CD4-positive, alpha-beta T cell treated with Interleukin-2 at 100 ng/mL for 4 hours (primary cell): ENCODE results near the gene PPFIA1.
A peak's percentile ranks its signal among the peaks of the same experiment; 100 is the strongest.

Source experiments
- DNase-seq: peaks from one replicate; pipeline ENCODE4 v3.0.0-alpha.2; 2020; ENCODE audit warnings: low spot score

PPFIA1 gene

DNA sequence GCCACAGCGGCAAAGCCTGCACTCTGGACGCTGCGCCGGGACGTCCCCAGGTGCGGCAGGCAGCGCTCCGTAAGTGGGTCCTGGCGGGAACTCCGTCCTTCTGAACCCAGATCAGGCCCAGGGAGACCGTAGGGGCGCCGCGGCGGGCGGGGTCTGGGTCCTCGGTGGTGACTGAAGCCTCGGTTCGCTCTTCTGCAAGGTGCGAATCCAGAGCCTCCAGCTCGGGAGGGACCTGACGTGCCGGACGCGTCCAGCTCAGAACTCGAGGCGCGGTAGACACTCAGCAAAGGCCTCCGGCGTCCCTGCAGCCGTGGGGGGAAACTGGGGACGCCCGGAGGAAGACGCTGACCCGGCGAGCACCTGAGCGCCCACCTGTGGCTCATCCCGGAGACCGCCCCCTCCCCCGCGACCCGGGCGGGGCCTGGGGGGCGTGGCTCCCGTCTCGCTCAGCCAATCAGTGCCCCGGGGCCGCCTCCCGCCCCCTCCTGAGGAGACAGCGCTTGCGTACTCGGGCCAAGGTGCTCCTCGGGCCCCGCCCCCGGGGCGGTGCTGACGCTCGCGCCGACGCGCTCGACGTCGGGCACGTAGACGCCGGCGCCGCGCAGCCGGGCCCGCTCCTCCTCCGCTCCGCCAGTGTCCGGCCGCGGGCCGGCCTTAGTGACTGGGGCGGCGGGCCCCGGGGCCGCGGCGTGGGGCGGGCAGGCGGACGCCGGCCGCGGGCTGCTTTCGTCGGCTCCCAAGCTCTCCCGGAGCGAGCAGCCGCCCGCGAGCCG, at the start of gene PPFIA1:
Gene PPFIA1 (plus strand): TSS at position 587 of the 773 bp plus-strand sequence. CDS start 1,483 bp downstream, outside the sequence.
- peak; percentile 95 for DNase-seq

DNA sequence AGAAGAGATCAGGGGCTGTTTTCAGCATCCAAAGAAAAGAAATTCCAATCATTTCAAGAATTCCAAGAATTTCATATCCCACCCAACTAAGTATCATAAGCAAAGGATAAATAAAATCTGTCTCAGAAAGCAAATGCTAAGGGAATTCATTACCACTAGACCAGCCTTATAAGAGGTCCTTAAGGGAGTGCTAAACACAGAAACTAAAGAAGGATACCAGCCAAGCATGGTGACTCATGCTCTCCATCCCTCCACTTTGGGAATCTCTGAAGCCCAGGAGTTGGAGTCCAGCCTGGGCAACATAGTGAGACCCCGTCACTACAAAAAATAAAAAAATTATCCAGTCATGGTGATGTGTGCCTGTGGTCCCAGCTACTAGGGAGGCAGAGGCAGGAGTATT, 49.6 kb upstream of the PPFIA1 start:
- DNase-seq: no peak

DNA sequence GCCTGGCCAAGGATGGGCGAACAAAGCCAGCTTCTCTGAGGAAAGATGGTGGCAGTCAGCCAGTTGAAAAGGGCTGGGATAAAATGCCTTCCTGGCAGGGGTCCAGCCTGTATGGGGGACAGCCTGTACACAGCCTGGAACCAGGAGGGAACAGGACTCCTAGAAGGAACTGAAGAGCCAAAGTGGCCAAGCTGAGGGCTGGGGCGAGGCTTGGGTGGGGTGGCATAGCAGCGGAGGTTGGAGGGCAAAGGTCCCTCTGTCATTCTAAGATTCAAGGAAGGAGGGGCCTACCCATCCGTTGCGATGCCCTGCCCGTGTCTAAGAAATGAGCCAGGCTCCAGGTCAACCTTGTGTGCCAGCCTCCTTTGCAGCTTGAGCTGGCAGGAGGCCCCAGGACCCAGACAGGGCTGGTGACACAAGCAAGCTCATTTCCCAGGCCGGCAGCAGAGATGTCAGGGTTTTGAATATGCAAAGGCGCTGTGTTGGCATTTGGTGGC, 44.8 kb upstream of the PPFIA1 start:
- DNase-seq: no peak

DNA sequence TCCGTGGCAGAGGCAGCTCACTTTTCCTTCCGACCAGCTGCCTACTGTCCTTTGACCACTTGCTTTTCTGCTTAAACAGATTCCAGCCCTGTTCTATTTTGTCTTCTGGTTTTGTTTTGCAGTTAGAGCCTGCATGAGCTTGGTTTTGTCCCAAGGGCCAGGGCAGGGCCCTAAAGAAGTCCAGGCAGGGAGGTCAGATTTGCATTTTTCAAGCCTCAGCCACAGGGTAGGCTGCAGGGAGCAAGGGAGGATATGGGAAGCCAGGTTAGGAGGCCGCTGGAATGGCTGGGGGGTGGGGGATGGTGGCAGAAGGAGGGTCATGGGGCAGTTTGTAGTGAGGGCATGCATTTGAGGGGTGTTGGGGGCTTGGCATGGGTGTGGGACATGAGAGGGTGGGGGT, 44.3 kb upstream of the PPFIA1 start:
- DNase-seq: no peak

DNA sequence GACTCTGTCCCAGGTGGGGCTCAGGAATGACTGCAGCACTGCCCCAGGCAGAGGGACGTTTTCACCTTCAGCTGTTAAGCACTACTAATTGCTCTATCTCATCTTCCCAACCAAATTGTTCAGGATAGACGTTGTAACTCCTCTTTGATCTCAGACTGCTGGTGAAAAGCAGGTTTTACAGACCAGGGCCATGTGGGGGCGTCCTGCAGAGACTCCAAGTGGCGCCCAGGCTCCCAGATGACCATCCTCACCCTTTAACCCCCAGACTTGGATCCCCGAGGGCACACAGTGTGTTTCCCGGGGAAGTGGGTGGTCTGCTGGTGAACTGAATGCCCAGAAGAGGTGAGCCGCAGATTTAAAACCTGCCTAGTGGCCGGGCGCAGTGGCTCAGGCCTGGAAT, 43.5 kb upstream of the PPFIA1 start:
- no peak for DNase-seq

DNA sequence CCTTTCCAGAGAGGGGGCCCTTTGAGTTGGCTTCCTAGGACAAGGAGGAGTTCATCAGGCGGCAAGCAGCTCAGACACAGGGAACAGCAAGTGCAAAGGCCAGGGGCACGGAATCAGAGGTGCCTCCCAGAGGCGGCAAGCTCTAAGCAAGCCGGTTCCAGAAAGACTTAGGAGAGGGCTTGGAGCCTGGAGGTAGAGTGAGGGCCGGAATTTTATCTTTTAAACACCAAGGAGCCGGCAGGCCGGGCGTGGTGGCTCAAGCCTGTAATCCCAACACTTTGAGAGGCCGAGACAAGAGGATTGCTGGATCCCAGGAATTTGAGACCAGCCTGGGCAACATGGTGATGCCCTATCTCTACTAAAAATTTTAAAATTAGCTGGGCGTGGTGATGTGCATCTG, 40.8 kb upstream of the PPFIA1 start:
- DNase-seq: no peak

DNA sequence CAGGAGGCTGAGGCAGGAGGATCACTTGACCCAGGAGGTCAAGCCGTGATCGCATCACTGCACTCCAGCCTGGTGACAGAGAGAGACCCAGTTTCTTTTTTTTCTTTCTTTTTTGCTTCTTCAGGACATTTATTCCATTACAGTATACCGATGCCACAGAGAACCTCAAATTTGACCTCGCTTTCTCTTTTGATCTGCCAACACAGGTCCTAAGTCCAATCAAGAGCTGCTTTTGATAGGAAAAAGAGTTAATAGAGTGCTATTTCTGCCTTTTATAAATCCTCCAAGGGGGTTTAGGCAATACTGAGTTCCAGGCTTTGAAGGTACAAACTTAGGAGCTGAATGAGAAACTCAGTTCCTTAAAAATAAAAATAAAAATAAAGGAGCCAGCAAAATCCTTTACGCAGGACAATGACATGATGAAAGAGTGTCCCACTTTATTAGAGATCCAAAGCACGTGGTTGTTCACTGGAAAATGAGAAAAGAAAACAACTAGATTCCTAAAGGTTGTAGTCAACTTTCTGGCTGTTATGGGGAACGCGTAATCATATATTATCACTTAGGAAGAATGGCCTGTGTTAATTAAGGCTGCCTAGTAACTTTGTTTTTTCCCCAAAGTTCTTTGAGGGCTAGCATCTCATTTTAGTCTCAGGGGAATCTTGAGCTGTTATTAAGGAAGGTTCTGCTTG, 40.2 kb upstream of the PPFIA1 start:
- no peak for DNase-seq

DNA sequence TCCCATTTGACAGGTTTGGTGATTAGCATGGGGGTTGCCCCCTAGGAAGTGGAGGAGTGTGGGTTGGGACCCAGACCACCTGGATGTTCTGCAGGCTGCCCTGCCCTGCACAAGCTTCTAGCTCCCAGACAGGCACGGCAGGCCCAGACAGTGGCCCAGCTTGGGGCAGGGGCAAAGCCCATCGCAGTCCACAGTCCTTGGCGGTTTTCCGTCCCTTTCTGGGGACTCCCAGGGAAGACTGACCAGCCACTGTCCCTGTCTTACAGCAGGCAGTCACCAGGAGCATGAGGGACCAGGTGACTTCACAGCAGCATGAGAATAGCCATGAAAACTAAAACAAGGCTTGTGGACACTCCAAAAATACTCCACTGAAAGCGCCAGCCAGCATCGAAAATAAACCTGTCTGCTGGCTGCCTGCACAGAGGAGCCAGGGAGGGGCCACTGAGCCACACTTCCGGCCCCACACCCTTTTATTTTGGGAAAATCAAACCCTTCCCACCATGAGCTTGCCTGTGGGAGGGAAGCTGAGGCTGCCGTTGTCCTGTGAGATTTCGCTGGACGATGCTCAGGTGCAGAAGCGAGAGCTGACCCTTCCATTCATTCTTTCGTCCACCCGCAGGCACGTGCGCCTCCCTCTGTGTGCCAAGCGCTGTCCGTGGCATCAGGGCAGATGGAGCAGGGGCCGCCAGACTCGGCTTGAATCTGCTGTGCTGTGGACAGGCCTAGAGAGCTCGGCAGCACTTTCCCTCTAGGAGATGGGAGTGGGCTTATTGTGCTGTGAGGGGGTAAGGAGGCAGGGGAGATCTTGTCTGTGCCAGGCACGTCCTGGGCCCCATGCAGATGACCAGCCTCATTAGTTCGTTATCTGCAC, 39.4 kb upstream of the PPFIA1 start:
- DNase-seq: no peak

DNA sequence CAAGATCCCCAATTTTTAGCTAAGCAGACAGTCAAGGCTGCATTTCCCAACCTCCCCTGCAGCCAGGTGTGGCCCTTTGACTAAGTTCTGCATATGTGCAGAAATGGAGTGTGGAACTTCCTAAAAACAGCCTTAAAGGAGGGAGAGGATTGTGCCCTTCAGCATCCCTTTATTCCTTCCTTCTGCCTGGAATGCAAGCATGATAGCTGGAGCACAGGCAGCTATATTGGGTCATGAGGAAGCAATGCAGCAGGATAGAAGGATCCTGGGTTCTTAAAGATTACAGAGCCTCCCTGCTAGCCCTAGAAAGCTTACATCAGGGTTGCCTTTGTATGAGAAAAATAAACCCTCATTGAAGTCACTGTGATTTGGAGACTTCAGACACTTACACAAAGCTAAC, 37.5 kb upstream of the PPFIA1 start:
- no peak for DNase-seq

DNA sequence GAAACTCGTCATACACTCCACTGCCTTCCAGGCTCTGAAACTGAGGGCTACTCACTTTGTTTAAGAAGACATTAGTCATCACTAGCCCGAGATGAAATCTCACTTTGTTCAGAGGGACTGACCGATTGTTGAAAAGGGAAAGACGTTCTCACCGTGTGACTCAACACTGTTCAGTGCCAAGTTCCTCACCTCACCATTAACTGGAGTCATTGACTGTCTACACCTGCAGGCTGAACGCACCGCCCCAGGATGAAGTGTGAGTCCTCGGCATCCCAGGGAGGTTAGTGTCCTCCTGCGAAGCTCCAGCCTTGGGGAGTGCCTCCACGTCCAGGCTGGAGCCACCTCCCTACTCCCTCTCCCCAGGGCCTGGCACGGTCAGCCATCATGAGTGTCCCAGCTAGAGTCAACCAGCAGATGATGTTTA, 37.0 kb upstream of the PPFIA1 start:
- DNase-seq: no peak

DNA sequence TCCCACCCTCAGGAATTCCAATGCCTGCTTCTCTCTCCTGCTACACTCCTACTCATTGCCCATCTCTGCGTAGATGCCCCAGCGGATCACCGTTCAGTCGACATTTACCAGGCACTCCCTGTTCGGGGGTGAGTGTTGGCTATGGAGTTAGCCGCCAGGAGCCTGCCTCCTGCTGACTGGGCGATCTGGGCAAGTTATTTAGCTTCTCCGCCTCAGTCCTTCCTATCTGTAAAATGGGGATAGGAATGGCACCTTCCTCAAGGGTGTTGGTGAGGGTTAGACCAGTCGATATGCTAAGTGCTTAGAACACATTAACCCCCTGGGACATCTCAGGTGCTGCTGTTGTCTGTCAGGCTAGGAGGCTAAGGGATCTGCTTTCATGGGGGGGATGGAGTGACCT, 36.5 kb upstream of the PPFIA1 start:
- no peak for DNase-seq

DNA sequence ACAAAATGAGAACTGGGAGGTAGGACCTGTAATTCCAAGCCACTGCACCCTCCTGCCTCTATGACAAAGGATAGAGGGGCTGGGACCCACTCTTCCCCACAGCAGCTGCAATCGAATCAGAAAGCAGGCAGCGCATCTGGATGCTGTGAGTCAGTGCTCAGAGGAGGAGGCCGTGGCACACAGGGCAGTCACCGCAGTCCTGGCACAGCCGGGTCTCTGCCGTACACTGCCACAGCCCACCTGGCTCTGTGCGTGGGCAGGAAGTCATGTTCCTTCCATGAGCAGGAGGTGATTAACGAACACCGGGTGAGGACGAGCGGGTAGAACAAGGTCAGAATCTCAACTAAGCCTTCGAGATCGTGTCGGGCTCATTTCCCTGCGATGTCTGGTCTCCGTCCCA, 30.2 kb upstream of the PPFIA1 start:
- no peak for DNase-seq

DNA sequence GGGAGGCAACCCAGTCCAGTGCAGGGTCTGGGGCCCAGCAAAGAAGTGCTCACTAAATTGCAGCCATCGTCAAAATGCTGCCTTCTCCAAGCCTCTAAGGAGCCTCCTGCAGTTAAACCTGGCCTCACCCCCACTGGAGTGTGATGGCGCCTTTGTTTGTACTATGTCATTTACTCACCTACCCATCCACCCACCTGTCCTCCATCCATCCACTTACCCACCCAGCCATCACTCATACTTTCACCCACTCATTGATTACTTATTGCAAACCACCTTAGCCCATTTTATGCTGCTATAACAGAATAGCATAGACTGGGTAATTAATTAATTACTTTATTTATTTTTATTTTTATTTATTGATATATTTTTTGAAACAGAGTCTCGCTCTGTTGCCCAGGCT, 28.8 kb upstream of the PPFIA1 start:
- no peak for DNase-seq

DNA sequence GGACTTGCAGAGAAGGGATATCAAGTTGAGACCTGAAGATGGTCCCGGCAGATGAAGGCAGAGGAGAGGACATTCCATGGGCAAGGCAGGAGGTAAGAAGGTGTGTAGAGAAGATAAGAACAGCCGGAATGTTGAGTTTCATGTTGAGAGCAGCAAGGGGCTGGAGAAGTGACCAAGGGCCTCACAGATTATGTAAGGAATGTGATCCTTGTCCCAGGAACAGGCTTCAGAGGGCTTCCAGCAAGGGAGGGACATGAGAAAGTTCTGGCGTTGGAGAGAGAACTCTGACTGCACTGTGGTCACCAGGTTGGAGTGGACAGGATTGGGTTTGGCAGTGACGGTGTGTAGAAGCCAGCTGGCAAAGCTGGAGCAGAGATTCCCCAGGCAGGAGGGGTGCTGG, 27.6 kb upstream of the PPFIA1 start:
- no peak for DNase-seq

DNA sequence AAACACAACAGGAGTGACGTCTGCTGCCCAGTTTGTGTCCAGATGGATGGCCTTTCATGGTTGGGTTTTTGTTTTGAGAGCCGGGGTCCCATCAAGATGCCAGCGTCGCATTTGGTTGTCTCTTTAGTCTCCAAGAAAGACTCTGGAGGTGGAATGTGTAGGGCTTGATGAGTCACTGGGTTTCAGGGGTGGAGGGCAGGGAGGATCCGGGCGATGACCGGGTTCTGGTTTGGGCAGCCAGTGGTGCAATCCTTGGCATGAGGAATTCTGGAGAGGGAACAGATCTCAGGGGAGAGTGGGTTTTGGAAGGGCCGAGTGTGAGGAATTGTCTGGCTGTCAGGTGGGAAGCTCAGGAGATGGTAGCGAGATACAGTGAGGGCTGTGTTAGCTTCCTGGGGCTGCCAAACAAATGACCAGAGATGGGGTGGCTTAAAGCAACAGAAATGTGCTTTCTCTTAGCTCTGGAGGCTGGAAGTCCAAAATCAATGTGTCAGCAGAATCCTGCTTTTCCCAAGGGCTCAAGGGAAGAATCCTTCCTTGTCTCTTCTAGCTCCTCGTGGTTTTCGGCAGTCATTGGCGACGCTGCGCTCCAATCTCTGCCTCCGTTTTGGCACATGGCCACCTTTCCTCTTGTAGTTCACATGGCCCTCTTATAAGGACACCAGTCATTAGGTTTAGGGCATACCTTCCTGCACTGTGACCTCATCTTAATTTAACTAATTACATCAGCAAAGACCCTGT, 26.4 kb upstream of the PPFIA1 start:
- DNase-seq: no peak

DNA sequence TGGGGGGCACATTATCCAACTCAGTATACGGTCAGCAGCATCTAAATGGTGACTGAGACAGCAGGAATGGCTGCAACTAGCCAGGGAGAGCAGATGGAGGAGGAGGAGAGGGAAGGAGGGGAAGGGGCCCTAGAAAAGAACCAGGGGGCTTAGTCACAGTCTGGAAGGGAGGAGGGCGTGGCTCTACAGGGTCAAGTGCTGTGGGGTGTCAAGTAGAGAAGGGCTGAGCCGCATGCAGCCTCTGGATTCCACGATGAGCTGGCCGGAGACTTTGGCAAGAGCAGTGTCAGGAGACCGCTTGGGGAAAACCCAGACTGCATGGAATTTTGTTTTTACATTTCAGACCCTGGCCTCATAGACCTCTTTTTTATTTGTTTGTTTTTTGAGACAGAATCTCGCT, 25.8 kb upstream of the PPFIA1 start:
- DNase-seq: no peak

DNA sequence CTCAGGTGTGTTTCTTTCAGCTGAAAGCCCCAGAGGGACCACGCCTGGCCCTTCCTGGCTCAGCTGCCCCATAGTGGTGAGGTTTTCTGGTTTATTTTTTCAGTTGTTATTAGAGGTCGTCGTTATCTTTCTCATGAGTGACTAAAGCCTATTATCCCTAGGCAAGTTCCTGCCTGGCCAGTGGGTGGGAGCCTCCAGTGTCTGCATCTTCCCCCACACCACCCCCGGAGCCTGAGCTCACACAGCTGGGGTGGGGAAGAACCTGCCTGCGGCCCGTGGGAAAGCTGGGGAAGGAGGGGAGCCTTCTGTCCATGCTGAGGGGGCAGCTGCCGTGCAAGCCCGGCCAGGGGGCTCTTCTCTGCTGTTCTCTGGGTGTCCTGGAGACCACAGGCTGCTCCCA, 24.3 kb upstream of the PPFIA1 start:
- no peak for DNase-seq

DNA sequence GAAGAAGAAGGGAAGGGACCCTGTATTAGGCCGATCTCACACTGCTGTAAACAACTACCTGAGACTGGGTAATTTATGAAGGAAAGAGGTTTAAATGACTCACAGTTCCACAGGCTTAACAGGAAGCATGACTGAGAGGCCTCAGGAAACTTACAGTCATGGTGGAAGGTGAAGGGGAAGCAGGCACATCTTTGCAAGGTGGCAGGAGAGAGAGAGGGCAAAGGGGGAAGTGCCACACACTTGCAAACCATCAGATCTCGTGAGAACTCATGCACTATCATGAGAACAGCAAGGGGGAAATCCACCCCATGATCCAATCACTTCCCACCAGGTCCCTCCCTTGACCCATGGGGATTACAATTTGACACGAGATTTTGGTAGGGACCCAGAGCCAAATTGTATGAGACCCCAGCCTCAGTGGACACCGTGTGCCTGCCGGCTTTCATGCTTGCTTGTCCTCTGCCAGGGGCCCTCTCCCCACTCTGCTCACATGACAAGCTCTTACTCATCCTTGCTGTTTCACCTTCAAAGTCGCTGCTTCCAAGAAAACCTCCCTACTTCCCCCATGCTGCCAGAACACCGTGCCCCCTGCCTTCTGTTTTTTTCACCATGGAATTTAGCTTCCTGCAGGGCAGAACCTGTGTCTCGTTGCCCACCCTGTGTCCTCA, 23.3 kb upstream of the PPFIA1 start:
- DNase-seq: no peak

DNA sequence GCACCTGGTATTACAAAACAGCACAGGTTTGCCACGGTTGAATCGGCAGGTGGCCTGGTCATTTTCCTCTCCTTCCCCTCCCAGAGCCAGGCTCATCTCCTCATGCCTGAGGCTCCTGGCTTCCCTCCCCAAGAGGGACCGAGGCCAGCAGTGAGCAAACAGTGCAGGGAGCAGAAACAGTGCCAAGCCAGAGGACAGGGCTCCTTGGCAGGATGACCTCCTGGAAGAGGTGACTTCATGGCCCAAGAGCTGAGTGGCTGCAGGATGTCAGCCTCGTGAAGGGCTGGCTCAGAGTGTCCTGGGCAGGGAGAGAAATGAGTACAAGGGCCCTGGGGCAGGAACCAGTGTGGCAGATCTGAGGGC, 22.8 kb upstream of the PPFIA1 start:
- no peak for DNase-seq

DNA sequence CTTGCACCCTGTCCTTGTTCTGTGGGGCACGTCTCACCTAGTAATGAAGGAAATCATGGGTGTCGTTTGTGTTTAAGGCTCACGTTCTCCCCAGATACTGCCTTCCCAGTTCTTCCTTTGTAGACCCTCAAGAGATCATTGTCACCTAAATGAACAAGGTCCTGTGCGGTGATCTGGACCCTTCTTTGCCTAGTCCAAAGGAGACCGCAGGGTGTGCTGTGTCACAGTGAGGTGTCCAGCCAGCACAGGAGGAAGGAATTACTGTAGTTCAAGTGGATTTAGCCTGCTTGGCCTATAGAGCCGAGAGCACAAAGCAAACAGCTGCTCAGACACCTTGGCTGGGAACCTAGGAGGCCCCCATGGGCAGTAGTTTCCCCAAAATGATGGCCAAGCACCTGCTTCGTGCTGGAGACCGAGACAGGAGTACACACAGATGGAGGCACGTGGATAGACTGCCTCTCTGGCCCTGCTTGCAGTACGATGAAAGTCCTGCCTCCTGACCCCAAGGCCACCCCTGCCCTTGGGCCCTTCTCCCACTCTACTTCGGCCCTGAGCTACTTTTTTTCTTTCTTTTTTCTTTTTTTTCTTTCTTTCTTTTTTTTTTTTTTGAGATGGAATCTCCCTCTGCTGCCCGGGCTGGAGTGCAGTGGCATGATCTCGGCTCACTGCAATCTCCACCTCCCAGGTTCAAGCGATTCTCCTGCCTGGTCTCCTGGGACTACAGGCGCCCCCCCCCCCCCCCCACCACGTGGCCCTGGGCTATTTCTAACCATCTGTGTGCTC, 19.4 kb upstream of the PPFIA1 start:
- DNase-seq: no peak
